ENCODE data around the gene MZT2B.
A peak's percentile ranks its signal among the peaks of the same experiment; 100 is the strongest.
"Not testable (repeated sequence)": the region's sequence is repeated elsewhere in the genome, so short reads cannot be mapped to it uniquely, and the experiment has no call there.

Gene MZT2B

GRCh38 chr2:130180404-130181324 lies 1.4 kb upstream of the MZT2B start:
- DNase-seq = not testable (repeated sequence)

GRCh38 chr2:130181325-130181879 lies 660 bp upstream of the MZT2B start, which contains the start of gene SMPD4:
Gene SMPD4 (minus strand): TSS chr2:130181602. CDS start chr2:130176592, 5,010 bp downstream.
- peak; percentile 98 for DNase-seq

- not testable (repeated sequence) for DNase-seq
These were observed 907 bp downstream of the MZT2B start for GRCh38 chr2:130182826-130183511.

- DNase-seq = no peak
These were observed 1.7 kb downstream of the MZT2B start for GRCh38 chr2:130183512-130184373.

GRCh38 chr2:130185436-130185835 lies 3.4 kb downstream of the MZT2B start:
- no peak for DNase-seq

- DNase-seq = no peak
These were observed 3.8 kb downstream of the MZT2B start for GRCh38 chr2:130185896-130186295.

- no peak for DNase-seq
These were observed 4.3 kb downstream of the MZT2B start for GRCh38 chr2:130186391-130186790.

- DNase-seq = no peak
These were observed 5.2 kb downstream of the MZT2B start for GRCh38 chr2:130187268-130187667.

GRCh38 chr2:130187859-130188792 lies 6.1 kb downstream of the MZT2B start:
- DNase-seq = not testable (repeated sequence)

GRCh38 chr2:130188958-130189357 lies 6.9 kb downstream of the MZT2B start:
- not testable (repeated sequence) for DNase-seq

GRCh38 chr2:130190237-130190636 lies 8.2 kb downstream of the MZT2B start:
- DNase-seq = no peak

- not testable (repeated sequence) for DNase-seq
These were observed 9.3 kb downstream of the MZT2B start for GRCh38 chr2:130191319-130191718.

- DNase-seq = not testable (repeated sequence)
These were observed 10.4 kb downstream of the MZT2B start for GRCh38 chr2:130192451-130192850.

GRCh38 chr2:130193824-130194223 lies 11.8 kb downstream of the MZT2B start:
- not testable (repeated sequence) for DNase-seq

- not testable (repeated sequence) for DNase-seq
These were observed 13.1 kb downstream of the MZT2B start for GRCh38 chr2:130195089-130195635.

- DNase-seq = not testable (repeated sequence)
These were observed 14.0 kb downstream of the MZT2B start for GRCh38 chr2:130196052-130196451.

- no peak for DNase-seq
These were observed 16.3 kb downstream of the MZT2B start, which contains the start of gene TUBA3E for GRCh38 chr2:130198343-130198742. Gene TUBA3E (minus strand): TSS chr2:130198439. CDS start chr2:130198360, 79 bp downstream.

- DNase-seq = not testable (repeated sequence)
These were observed 20.5 kb downstream of the MZT2B start for GRCh38 chr2:130202518-130202917.

GRCh38 chr2:130203150-130203549 lies 21.1 kb downstream of the MZT2B start:
- DNase-seq = not testable (repeated sequence)

GRCh38 chr2:130207051-130207450 lies 25.0 kb downstream of the MZT2B start:
- not testable (repeated sequence) for DNase-seq

GRCh38 chr2:130219147-130219546 lies 37.1 kb downstream of the MZT2B start:
- not testable (repeated sequence) for DNase-seq
